ENCODE measurements around the gene ADAM12. TPM values are rescaled to one million over a fixed set of nuclear protein-coding genes. Genes with fewer than 3 reads are reported as not detected.

ADAM12 gene
- total RNA-seq, 1 donor from 2014 or later: not detected

DNA sequence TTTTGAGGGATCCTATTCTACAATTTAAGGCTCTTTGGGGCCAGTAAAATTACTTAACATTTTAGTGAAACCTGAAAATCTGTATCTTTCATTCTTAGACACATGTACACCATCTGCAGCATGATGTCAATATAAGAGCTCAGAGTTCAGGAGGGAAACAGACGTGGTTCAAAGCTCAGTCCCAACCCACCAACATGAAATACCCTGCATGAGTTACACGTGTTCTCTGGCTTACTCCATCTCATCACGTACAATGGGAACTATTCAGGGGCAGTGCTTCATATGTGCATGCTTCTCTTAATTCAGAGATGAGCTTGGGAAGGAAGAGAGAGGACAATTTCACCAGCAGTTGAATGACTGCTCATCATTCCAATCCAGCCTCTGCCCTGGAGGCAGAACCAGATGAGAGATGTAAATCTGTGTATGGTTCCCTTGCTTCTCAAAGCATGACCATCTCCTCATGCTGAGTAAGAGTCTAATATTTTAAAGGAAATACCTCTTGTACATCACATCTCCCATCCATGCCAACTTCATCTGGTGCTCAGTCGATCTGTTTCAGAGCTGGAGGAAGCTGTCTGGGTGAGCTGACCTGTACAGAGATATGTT, 29.0 kb upstream of the ADAM12 start:
- Histone ChIP-seq H3K36me3 (no peaks in the 10 kb centered on the region), H3K9me3 (no peaks in the 10 kb centered on the region), H3K27ac (no peak overlapping the region), H3K4me1 (no peaks in the 10 kb centered on the region), H3K4me3 (no peak overlapping the region), H3K27me3 (no peaks in the 10 kb centered on the region)
- intact Hi-C loops (cut with DNase I): no loop called here
- TF ChIP-seq CTCF (IDR thresholded peaks at IDR 0.05): no peak
- no peak for DNase-seq (ENCODE audit: low spot score in 2 of 2)

- intact Hi-C loops (cut with DNase I): no loop called here
- no peak for DNase-seq (ENCODE audit: low spot score in 2 of 2)
- no peak overlapping the region for H3K4me3 ChIP-seq
- H3K27me3 ChIP-seq: no peaks in the 10 kb centered on the region
- TF ChIP-seq CTCF (IDR thresholded peaks at IDR 0.05): no peak
- H3K9me3 ChIP-seq: no peaks in the 10 kb centered on the region
- no peaks in the 10 kb centered on the region for H3K36me3 ChIP-seq
- H3K27ac ChIP-seq: no peak overlapping the region
- H3K4me1 ChIP-seq: no peaks in the 10 kb centered on the region
These were observed 21.5 kb upstream of the ADAM12 start for GRCh38 chr10:126409821-126410220.

- Histone ChIP-seq H3K4me3 (no peak overlapping the region), H3K4me1 (no peaks in the 10 kb centered on the region), H3K27me3 (no peaks in the 10 kb centered on the region), H3K27ac (no peak overlapping the region), H3K9me3 (no peaks in the 10 kb centered on the region), H3K36me3 (no peaks in the 10 kb centered on the region)
- no peak for TF ChIP-seq CTCF (IDR thresholded peaks at IDR 0.05)
- intact Hi-C loops (cut with DNase I): no loop called here
- DNase-seq (ENCODE audit: low spot score in 2 of 2): no peak
These were observed 20.8 kb upstream of the ADAM12 start for GRCh38 chr10:126408953-126409641.

GRCh38 chr10:126407831-126408230, 19.6 kb upstream of the ADAM12 start:
- Histone ChIP-seq H3K4me3 (no peak overlapping the region), H3K27ac (no peak overlapping the region), H3K36me3 (no peaks in the 10 kb centered on the region), H3K27me3 (no peaks in the 10 kb centered on the region), H3K4me1 (no peaks in the 10 kb centered on the region), H3K9me3 (no peaks in the 10 kb centered on the region)
- DNase-seq (ENCODE audit: low spot score in 2 of 2): no peak
- TF ChIP-seq CTCF (IDR thresholded peaks at IDR 0.05): no peak
- intact Hi-C loops (cut with DNase I): no loop called here

- H3K4me3 ChIP-seq: no peak overlapping the region
- no peak overlapping the region for H3K27ac ChIP-seq
- no peaks in the 10 kb centered on the region for H3K4me1 ChIP-seq
- no peaks in the 10 kb centered on the region for H3K36me3 ChIP-seq
- no peak for TF ChIP-seq CTCF (IDR thresholded peaks at IDR 0.05)
- no peaks in the 10 kb centered on the region for H3K27me3 ChIP-seq
- intact Hi-C loops (cut with DNase I): no loop called here
- no peak for DNase-seq (ENCODE audit: low spot score in 2 of 2)
- no peaks in the 10 kb centered on the region for H3K9me3 ChIP-seq
These were observed 17.0 kb upstream of the ADAM12 start for GRCh38 chr10:126405239-126405775.

All from ascending aorta (tissue), 2 donors.